HepG2 (cell line): ENCODE data around the gene ZNF627. TPM values are rescaled to one million over a fixed set of nuclear protein-coding genes. Genes with fewer than 3 reads are reported as not detected.

Source experiments
- CTCF ChIP-seq: sonication (generic); formaldehyde crosslinking; IDR thresholded peaks from 2 replicates; pipeline ENCODE4 v1.5.0; 2020; ENCODE audit warnings: mild to moderate bottlenecking, missing genetic modification reagents, moderate library complexity
- GTF3A ChIP-seq: sonication (generic); formaldehyde crosslinking; conservative IDR thresholded peaks from 2 replicates; pipeline ENCODE4 v1.4.0; 2020; ENCODE audit warnings: mild to moderate bottlenecking, missing genetic modification reagents
- HCFC1 ChIP-seq: fragments of 150-350 bp; IDR thresholded peaks from 2 replicates; pipeline ENCODE4 v1.6.1; 2014; ENCODE audit warnings: low read depth, low read length
- HNRNPK ChIP-seq: fragments of 200-400 bp; formaldehyde crosslinking; IDR thresholded peaks from 2 replicates; pipeline ENCODE4 v1.6.1; 2018; ENCODE audit warnings: low read length, low read depth, moderate library complexity, mild to moderate bottlenecking; ENCODE audit not compliant: poor library complexity, severe bottlenecking
- HOXD1 ChIP-seq: sonication (generic); formaldehyde crosslinking; IDR thresholded peaks from 2 replicates; pipeline ENCODE4 v1.5.0; 2020; ENCODE audit warnings: missing genetic modification reagents
- LCORL ChIP-seq, 2 experiments: fragments of 450-650 bp in 1 of 2; sonication (generic) in 1 of 2; formaldehyde crosslinking in 1 of 2; IDR thresholded peaks; 2 replicates each; pipeline versions ENCODE4 v1.5.0 to v1.6.1; 2017 to 2020; ENCODE audit warnings: antibody characterized with exemption in 1 of 2, missing genetic modification reagents in 1 of 2
- RFXANK ChIP-seq: IDR thresholded peaks from 2 replicates; pipeline ENCODE4 v1.6.1; 2016
- SOX6 ChIP-seq, 2 experiments: fragments of 450-650 bp in 1 of 2; sonication (generic) in 1 of 2; formaldehyde crosslinking in 1 of 2; IDR thresholded peaks; 2 replicates each; pipeline versions ENCODE4 v1.4.0 to v1.6.1; 2017 to 2020; ENCODE audit warnings: antibody characterized with exemption in 1 of 2, mild to moderate bottlenecking in 1 of 2, missing genetic modification reagents in 1 of 2
- STAG1 ChIP-seq: sonication (generic); formaldehyde crosslinking; IDR thresholded peaks from 2 replicates; pipeline ENCODE4 v1.4.0; 2020; ENCODE audit warnings: missing genetic modification reagents
- ZBTB42 ChIP-seq: sonication (generic); formaldehyde crosslinking; IDR thresholded peaks from 2 replicates; pipeline ENCODE4 v1.5.0; 2020; ENCODE audit warnings: mild to moderate bottlenecking, missing genetic modification reagents
- ZBTB7B ChIP-seq: sonication (generic); formaldehyde crosslinking; IDR thresholded peaks from 2 replicates; pipeline ENCODE4 v1.4.0; 2020; ENCODE audit warnings: missing genetic modification reagents
- ZFYVE20 ChIP-seq: sonication (generic); formaldehyde crosslinking; IDR thresholded peaks from 2 replicates; pipeline ENCODE4 v1.8.0; 2023; ENCODE audit warnings: low read depth, mild to moderate bottlenecking, moderate library complexity, missing genetic modification reagents, borderline replicate concordance
- ZNF232 ChIP-seq: sonication (generic); formaldehyde crosslinking; IDR thresholded peaks from 2 replicates; pipeline ENCODE4 v1.4.0; 2020; ENCODE audit warnings: missing genetic modification reagents, borderline replicate concordance
- ZNF292 ChIP-seq: sonication (generic); formaldehyde crosslinking; IDR thresholded peaks from 2 replicates; pipeline ENCODE4 v1.8.1; 2022; ENCODE audit warnings: mild to moderate bottlenecking, low read depth, missing genetic modification reagents, borderline replicate concordance
- ZNF713 ChIP-seq: sonication (generic); formaldehyde crosslinking; IDR thresholded peaks from 2 replicates; pipeline ENCODE4 v1.4.0; 2020; ENCODE audit warnings: mild to moderate bottlenecking, missing genetic modification reagents
- ZNF740 ChIP-seq: sonication (generic); formaldehyde crosslinking; IDR thresholded peaks from 2 replicates; pipeline ENCODE4 v1.4.0; 2020; ENCODE audit warnings: missing genetic modification reagents
- polyA plus RNA-seq, 8 experiments: library from polyadenylated mRNA; depleted of rRNA in 3 of 8; stranded (reverse) in 7 of 8; unstranded in 1 of 8; fragments of >200 nt; fragmentation: Illumina TruSeq in 4 of 8; extraction: Trizol in 4 of 8; gene quantifications; 2 replicates each; pipeline versions ENCODE4 v1.2.1 to v1.2.3, GENCODE V29; 2011 to 2016; ENCODE audit warnings: low read depth in 4 of 8, missing spikeins in 1 of 8, mixed read lengths in 1 of 8; ENCODE audit not compliant: insufficient read depth in 1 of 8
- total RNA-seq, 5 experiments: library from RNA; depleted of rRNA; stranded (reverse); fragments of >200 nt; fragmentation: Illumina TruSeq; extraction: Trizol; gene quantifications; 2 replicates each; pipeline ENCODE4 v1.2.3, GENCODE V29; 2016; ENCODE audit warnings: low read depth in 1 of 5

ZNF627 gene
- total and polyA plus RNA-seq, 2 of the 13 experiments (the other 11 are each of a cell fraction or from before 2014, with no cell fraction given): 4.2 to 12.7 TPM

- TF ChIP-seq LCORL (IDR thresholded peaks at IDR 0.05) (no peak), LCORL (CRISPR knock-in tag; IDR thresholded peaks at IDR 0.05) (0 out of 2 replicates have a peak, but pooled peaks have one; percentile 44), ZNF232 (CRISPR knock-in tag) (no peak), HOXD1 (CRISPR knock-in tag) (no peak), STAG1 (CRISPR knock-in tag) (peak; percentile 85), RFXANK (CRISPR knock-in tag) (no peak), CTCF (peak; percentile 86), ZFYVE20 (CRISPR knock-in tag) (no peak), SOX6 (IDR thresholded peaks at IDR 0.05) (no peak), SOX6 (CRISPR knock-in tag; IDR thresholded peaks at IDR 0.05) (0 out of 2 replicates have a peak, but pooled peaks have one; percentile 32), HCFC1 (no peak), ZBTB42 (no peak), ZBTB7B (CRISPR knock-in tag) (no peak), GTF3A (CRISPR knock-in tag) (no peak), ZNF292 (no peak), HNRNPK (peak; percentile 98), ZNF713 (CRISPR knock-in tag) (no peak), ZNF740 (CRISPR knock-in tag) (no peak)
These were observed 9.8 kb upstream of the ZNF627 start (continued) for GRCh38 chr19:11587302-11587974.
